ENCODE results near the gene SPECC1L.

SPECC1L gene

DNA sequence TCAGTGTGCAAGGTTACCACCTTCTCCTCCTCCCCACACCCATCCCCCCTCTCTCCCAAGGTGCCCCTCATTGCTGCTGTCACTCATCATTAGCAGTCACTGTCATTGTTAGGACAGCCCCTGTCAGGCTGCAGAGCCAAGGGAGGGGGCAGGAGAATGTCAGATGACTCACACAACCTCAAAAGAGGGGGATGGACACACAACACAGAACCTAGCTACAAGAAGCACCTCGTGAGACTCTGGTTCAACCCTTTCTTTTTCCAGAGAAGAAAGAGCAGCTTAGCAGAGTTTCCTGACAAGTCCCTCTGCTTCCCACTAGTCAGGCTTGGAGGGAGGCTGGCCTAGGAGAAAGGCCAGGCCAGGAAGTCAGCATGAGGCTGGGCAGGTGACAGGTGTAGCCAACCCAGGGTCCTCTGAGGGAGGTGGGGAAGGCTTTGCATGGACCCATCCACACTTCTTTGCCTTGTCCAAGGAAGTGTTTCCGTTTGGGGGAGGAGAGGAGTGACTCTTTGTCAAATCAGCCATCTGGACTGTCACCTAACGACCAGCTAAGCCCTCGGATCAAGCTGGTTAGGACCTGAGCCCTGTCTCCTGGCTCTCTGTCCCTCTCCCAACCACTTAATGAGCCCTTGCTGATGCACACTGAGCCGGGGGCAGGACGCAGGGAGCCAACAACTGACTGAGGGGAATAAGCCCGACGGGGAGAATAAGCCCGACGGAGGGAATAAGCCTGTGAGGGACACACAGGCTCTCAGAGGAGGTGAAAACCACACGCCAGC lies 175.0 kb downstream of the SPECC1L start:
- DNase-seq: no peak

DNA sequence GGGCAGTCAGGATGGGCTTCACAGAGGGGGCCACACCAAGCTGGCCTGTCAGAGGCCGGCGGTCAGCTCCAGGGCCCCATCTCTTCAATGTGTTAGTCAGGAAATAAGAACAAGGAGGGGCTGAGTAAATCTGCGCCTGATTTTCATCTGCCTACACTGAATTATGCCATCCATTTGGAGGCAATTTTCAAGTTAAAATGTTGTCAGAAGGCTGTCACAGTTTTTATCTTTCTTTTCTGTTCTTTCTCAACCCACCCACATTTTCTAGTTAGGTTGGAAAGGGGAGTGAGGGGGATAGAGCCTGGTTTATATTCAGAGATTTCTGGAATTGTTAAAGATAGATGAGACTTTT lies 175.6 kb downstream of the SPECC1L start:
- no peak for DNase-seq

DNA sequence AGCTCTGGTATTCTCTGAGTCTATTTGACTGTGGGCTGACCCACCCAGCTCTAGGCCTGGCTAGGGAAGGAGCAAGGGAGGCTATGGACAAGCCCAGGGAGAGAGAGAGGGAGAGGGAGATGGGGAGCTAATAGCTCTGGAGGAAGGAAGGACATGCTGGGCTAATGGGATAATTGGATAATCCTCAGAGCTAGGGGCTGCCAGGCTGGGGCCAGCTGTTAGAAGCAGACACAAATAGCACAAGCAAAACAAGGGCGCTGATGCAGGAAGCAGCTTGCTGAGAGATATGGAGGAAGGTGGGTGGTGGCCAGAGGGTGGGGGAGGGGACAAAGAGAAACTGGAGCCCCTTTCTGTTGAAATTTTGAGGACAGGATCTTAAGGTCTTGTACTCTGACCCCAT lies 180.0 kb downstream of the SPECC1L start:
- DNase-seq: no peak

DNA sequence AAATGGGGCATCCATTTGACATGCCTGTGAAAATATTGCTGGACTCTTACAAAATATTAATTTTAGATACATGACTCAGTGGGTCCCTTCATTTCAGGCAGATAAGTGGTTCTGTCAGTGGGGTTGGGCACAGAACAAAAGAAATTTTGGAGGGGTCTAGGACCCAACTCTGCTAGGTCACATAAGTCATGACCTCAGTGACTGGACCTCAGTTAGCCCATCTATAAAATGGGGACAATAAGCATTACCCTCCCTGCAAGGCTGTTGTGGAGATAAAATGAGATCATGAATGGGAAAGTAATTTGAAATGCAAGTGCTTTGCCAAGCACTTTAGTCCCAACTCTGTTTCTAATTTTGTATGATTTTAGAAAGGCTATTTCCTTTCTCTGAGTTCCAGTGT lies 180.5 kb downstream of the SPECC1L start:
- no peak for DNase-seq

DNA sequence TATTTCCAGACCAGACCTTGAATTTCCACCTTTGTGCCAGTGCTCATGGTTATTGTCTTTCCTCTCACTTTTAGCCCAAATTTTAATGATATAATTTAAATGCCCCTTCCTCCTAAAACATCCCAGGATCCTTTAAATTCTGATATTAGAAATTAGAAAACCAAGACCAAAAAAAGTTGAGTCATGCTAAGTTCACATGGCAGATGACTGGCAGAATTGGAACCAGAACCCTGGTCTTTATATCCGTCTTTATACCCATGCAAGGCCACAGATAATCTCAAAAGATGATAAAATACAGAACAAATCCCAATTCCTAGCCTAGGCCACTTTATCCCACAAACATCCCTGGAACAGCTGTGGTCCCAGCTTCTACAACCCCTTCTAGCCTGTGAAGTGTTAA lies 183.2 kb downstream of the SPECC1L start:
- no peak for DNase-seq

DNA sequence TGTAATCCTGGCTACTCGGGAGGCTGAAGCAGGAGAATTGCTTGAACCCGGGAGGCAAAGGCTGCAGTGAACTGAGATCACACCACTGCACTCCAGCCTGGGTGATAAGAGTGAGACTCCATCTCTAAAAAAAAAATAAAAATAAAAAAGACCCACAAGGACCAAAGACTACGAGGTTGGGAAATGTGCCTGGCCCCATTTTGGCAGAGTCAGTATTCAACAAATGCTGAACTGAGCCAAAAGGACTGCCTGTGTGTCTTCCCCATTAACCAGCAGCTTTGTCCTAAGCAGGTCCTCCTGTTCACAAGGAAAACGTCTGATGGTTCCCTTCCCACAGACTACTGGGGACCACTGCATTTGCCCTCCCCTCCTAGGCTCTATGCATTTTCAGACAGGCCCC lies 184.4 kb downstream of the SPECC1L start:
- no peak for DNase-seq

DNA sequence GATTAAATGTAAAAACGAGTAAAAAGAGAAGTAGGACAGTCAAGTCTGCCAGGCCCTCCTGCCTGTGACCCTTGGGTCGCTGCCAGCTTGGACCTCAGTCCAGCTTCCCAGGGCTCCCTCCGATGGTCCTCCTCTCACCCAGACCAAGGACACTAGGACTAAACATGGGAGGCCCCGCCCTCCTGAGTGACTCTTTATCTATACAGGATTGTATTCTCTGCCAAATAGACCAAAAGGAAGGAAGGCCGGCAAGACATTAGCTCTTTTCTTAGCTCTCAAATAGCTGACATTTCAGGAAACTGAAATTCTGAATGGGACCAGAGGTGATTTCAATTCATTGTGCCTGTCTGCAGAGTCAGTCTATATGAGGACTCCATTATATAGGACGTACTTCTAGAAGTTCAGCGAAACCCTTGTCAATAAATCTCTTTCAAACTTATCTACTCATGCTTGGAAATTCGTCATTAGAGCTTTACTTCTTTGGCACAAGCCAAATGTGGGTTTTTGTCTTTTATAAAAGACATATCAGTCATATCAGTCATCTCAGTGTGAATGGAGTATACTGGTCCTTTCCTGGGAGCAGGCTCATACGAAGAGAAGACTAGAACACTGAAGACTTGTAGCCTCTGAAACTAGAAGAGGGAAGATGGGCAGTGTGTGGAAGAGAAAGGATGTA lies 185.3 kb downstream of the SPECC1L start:
- no peak for DNase-seq

DNA sequence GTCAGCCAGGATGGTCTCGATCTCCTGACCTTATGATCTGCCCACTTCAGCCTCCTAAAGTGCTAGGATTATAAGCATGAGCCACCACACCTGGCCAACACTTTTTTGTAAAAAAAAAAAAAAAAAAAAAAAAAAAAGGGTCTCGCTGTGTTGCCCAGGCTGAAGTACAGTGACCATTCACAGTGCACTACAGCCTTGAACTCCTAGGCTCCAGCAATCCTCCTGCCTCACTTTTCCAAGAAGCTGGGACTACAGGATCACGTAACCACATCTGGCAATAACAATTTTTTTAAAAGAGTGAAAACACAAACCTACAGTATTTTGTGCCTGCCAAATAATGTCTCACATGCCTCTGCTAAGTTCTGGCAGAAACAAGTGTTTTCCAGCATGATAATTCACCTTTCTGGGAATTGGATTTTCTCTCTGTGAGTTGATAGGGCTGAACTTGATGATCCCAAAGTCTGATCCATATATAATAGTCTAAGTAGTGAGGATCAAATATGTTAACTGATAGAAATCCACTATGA lies 187.3 kb downstream of the SPECC1L start:
- no peak for DNase-seq

DNA sequence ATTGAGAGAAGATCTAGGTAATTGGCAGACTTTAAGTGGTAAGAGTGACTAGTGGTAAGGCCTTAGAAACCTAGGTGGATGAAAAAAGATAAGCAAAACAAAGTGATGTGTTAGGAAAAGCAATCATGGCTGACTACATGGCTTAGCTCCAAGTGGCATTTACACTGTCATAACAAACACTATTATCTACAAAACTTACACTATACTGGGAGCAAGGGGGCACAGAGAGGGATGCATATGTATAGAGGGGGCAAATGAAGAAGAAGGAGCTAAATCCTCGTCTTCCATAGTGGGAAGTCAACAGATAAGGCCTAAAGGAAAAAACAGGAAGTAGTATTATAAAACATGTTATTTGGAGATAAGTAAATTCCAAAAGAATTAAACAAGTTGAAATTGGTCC lies 189.3 kb downstream of the SPECC1L start:
- no peak for DNase-seq

DNA sequence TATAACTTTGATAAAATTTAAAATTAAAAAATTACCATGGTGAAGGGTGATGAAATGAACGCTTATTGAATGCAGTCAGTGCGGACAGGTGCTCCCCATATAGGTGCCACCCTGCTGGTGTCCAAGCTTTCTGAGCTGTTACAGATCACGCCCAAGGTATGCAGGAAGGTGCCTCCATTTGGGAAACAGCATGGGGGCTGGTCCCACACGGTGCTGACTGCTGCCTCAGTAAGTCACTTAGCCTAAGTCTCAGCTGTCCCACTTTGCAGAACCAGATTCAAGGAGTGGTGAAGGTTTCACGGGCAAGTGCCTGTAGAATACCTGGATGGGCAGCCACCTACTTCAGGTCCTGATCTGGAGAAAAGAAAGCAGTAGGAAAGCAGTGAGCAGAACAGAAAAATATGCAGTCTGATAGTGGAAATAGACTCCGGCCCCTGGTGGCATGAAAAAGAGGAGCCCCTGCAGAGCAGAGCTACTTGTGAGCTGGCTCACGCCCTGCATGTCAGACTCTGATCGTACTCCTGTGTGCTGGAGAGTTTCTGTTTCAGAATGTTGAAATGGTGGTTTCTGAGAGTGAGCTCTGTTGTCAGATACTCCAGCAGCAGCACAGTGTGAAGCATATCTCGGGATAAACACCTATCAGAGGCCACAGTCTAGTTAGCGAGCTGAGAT lies 189.9 kb downstream of the SPECC1L start:
- DNase-seq: no peak

DNA sequence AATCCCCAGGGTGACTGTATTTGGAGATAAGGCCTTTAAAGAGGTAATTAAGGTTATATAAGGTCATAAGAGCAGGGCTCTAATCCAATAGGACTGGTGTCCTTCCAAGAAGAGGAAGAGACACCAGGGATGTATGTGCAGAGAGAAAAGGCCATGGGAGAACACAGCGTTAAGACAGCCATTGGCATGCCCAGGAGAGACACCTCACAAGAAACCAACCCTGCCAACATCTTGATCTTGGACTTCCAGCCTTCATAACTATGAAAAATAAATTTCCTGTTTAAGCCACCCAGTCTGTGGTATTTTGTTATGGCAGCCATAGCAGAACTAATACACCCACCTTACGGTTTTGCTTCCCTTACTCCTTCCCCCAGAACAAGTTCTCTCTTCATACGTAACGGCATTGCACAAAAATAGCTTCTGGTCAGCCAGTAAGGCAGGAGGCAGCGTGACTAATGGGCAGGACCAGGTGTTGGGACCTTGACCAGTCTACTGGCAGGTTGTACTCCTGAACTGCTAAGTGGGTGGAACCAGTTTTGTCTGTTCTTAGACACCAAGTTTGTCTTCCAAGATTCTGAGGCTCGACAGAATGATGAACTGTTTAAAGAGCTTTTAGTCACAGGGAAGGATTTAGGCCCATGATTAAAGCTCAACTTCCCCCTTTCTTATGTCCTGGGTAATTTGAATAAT lies 192.6 kb downstream of the SPECC1L start:
- DNase-seq: no peak

DNA sequence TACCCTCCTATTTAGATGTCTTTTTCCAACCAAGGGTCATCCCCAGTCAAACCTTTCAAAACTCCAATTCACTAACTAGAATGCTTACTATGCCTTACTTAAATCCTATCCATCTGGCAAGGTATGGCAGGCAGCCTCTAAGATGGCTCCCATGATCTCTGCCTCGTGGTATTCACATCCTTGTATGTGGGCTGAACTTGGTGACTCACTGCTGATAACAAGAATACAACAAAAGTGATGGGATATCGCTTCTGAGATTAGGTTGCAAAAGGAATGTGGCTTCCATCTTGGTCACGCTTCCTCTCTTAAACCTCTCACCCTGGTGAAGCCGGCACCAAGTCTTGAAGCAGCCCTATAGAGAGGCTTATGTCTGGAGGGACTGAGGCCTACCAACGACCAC lies 194.9 kb downstream of the SPECC1L start:
- DNase-seq: no peak

DNA sequence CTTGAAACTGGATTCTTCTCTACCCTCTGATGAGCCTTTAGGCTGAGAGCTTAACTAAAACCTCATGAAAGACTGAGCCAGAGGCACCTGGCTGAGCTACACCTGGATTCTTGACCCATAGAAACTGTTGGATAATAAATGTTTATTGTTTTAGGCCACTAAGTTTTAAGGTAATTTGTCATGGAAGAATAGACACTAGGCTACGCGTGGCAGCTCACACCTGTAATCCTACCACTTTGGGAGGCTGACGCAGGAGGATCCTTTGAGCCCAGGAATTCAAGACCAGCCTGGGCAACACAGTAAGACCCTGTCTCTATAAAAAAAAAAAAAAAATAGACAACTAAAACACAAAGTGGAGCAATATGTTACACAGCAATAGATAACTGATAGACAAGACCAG lies 195.3 kb downstream of the SPECC1L start:
- no peak for DNase-seq

DNA sequence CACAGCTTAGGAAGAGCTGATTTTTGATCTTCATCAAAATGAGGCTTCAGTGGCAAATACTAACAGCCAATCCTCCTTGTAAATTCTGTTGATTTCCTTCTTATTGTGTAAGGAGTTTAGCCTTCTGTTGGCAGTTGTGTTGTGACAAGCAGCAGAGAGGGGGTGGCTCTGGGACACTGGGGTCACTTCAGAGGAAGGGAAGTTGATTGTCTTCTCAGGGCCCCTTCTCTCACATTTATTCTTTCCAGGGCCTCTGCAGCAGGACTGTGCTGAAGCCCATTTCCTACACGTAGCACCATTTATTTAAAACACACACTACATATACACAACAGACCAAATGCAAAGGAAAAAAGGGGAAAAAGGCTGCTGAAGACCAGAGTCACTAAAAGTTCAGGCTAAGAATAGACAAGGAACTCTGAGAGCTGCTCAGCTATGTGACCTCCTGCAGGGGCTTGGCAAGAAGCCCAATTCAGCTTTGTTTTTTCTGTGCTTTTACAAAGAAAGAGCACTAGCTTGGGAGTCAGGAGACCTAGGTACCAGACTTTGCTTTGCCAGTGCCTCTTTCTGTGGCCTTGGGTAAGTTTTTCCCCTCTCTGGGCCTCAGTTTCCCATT lies 196.2 kb downstream of the SPECC1L start:
- no peak for DNase-seq

DNA sequence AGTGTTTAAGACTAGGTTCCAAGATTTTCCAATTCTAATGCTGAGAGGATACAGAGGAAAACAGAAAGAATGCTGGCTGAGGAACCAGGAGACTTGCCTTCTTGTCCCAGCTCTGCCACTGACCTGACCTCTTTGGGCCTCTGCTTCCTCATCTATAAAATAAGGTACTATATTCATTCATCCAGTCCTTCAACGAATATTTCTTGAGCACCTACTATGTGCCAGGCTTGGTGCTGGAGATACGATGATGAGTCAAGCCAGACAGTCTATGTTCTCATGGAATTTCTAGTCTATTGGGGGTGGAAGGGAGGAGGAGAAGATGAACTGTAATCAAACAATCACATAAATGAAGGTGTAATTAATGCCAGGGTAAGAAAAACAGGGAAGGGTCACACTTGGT lies 196.7 kb downstream of the SPECC1L start:
- no peak for DNase-seq
